ENCODE data around the gene USP28. TPM values are rescaled to one million over a fixed set of nuclear protein-coding genes. Genes with fewer than 3 reads are reported as not detected.
"Not testable (repeated sequence)": the region's sequence is repeated elsewhere in the genome, so short reads cannot be mapped to it uniquely, and the experiment has no call there.

The USP28 gene
- total RNA-seq, 1 donor from 2014 or later, result 25.6 TPM

DNA sequence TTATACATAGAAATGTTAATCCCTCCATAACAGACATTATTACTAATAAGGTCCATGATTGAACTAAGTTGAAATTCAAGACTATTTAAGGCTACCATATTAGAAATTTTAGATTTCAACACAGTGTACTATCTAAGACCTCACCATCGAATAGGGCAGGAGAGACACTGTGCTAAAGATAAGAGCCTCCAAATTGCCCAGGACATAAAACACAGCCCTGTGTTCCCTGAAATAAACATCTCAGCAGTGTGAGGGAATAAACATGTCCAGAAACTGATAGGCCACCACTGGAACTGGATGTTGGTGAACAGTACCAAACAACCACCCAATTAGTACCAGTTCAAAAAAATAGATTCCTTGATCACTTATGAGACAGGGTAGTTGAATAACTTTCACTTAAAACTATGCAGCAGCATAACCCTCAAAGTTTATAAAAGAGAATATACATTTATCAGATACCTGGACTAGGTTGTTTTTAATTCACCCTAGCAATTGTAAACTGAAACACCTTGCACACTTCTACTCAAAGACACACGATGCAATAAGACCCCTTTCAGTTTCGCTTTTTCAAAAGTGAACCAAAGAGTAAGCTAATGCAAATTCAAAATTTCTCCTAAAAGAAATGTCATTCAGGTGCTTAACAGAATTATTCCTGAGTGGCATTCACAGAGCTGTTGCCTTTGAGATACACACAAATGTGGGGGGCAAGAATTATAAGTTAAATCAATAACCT, 34.3 kb downstream of the USP28 start:
- no peak for DNase-seq (ENCODE audit: extremely low read depth, low read depth, low spot score)

GRCh38 chr11:113839842-113840241, 35.5 kb downstream of the USP28 start:
- DNase-seq (ENCODE audit: extremely low read depth, low read depth, low spot score), result no peak

GRCh38 chr11:113838005-113838404, 37.4 kb downstream of the USP28 start:
- no peak for DNase-seq (ENCODE audit: extremely low read depth, low read depth, low spot score)

GRCh38 chr11:113835306-113835705, 40.1 kb downstream of the USP28 start:
- no peak for DNase-seq (ENCODE audit: extremely low read depth, low read depth, low spot score)

- DNase-seq (ENCODE audit: extremely low read depth, low read depth, low spot score), result no peak
These were observed 42.2 kb downstream of the USP28 start for GRCh38 chr11:113833151-113833550.

DNA sequence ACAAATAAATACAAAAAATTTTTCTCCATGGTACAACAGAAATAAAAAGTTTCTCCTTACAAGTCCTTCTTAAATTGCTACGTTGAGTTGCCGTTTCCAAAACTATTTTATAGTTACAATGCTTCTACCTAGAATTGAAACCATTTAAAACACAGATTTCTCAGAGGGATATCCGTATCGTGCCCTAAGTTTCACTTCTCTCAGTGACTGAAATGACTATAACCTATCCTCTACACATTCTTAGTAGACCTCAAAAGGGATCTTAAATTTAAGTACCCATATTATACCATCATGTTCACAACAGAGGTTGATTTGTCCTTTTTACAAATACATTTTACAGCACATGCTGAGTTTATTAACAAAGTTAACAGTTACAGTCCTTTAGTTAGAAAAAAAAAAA, 44.1 kb downstream of the USP28 start:
- no peak for DNase-seq (ENCODE audit: extremely low read depth, low read depth, low spot score)

GRCh38 chr11:113829751-113830150, 45.6 kb downstream of the USP28 start:
- no peak for DNase-seq (ENCODE audit: extremely low read depth, low read depth, low spot score)

GRCh38 chr11:113828191-113828590, 47.2 kb downstream of the USP28 start:
- DNase-seq (ENCODE audit: extremely low read depth, low read depth, low spot score), result no peak

- DNase-seq (ENCODE audit: extremely low read depth, low read depth, low spot score), result no peak
These were observed 47.9 kb downstream of the USP28 start for GRCh38 chr11:113827477-113827876.

DNA sequence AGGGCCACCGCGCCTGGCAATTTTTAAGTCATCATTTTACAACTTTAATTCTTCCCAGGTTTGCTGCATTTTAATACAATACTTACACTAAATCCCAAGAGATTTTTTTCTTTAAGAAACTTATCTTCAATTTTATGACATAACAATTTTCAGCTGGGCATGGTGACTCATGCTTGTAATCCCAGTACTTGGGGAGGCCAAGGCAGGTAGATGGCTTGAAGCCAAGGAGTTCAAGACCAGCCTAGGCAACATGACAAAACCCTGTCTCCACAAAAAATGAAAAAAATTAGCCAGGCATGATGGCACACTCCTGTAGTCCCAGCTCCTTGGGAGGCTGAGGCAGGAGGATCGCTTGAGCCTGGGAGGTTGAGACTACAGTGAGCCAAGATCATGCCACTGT, 56.9 kb downstream of the USP28 start:
- DNase-seq (ENCODE audit: extremely low read depth, low read depth, low spot score), result no peak

DNA sequence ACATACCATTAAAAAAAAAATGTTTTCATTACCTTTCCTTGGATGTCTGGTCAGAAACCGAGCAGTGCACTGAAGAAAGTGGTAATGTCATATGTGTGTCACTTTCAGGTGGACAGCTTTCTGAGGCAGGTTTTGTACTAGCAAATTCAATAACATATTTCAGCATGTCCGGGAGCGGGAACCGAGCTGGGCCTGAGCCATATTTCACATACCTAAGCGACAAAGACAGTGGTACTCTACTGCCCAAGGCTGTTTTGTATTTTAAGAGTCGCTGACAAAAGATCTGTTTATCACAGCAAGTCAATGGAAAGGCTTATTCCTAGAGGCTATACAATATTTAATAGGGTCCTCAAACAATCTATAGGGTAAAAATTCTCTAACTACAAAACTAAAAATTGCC, 57.7 kb downstream of the USP28 start:
- DNase-seq (ENCODE audit: extremely low read depth, low read depth, low spot score), result no peak

- DNase-seq (ENCODE audit: extremely low read depth, low read depth, low spot score), result no peak
These were observed 58.2 kb downstream of the USP28 start for GRCh38 chr11:113817162-113817561.

DNA sequence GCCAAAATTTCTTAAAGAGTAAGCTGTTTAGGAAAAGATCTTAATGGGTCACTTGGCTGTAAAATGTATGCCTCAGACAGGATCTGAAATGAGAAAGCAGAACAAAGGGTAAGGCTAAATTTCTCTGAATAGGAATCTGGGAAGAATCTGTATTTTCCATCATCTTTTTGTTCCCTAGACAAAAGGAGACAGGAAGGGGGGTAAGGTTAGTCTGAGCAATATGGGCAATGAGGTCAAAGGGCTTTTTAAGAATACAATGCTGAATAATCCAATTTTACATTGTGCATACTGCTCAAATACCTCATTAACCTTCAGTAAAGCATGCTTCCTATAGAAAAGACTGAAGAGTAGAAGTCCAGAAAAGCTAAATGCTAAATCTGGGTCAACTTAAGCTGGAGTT, 61.2 kb downstream of the USP28 start:
- no peak for DNase-seq (ENCODE audit: extremely low read depth, low read depth, low spot score)

- DNase-seq (ENCODE audit: extremely low read depth, low read depth, low spot score), result no peak
These were observed 66.4 kb downstream of the USP28 start for GRCh38 chr11:113808931-113809330.

- no peak for DNase-seq (ENCODE audit: extremely low read depth, low read depth, low spot score)
These were observed 69.0 kb downstream of the USP28 start for GRCh38 chr11:113806406-113806805.

GRCh38 chr11:113805640-113806039, 69.7 kb downstream of the USP28 start:
- DNase-seq (ENCODE audit: extremely low read depth, low read depth, low spot score), result no peak

- DNase-seq (ENCODE audit: extremely low read depth, low read depth, low spot score), result no peak
These were observed 72.8 kb downstream of the USP28 start for GRCh38 chr11:113802621-113803020.

- no peak for DNase-seq (ENCODE audit: extremely low read depth, low read depth, low spot score)
These were observed 78.6 kb downstream of the USP28 start for GRCh38 chr11:113796663-113797259.

GRCh38 chr11:113789675-113790320, 85.6 kb downstream of the USP28 start:
- no peak for DNase-seq (ENCODE audit: extremely low read depth, low read depth, low spot score)

- DNase-seq (ENCODE audit: extremely low read depth, low read depth, low spot score), result not testable (repeated sequence)
These were observed 86.4 kb downstream of the USP28 start for GRCh38 chr11:113789016-113789415.

GRCh38 chr11:113782134-113782533, 93.2 kb downstream of the USP28 start:
- DNase-seq (ENCODE audit: extremely low read depth, low read depth, low spot score), result no peak

DNA sequence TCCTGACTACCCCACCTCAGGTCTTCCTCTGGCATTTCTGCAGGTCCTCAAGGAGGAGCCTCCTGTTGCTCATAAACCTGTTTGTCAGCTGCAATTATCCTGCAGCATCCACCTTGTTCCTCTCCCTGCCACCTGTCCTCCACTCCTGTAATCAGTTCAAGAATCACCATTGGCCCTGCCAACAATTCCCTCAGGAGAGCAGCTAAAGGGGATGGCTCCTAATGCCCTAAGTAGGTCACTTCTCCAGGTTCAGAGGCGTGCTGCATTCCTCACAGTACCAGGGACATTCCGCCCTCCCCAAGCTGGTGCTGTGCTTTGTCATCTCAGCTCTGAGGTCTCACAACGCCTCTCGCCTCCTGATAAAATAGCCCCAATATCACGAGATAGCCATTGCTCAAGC, 93.7 kb downstream of the USP28 start:
- DNase-seq (ENCODE audit: extremely low read depth, low read depth, low spot score), result no peak

Measured in glomerular endothelial cell (primary cell).